Measurements from ENCODE around the gene IQGAP2. TPM values are rescaled to one million over a fixed set of nuclear protein-coding genes. Genes with fewer than 3 reads are reported as not detected.

Gene IQGAP2
- total and polyA plus RNA-seq, 9 of the 15 experiments (the other 6 are each of a cell fraction or from before 2014, with no cell fraction given) = 8.7 to 23.2 (median 17.4) TPM

GRCh38 chr5:76529464-76530344 is 126.6 kb downstream of the IQGAP2 start (continued):
- peak; percentile 90 for TF ChIP-seq ZBTB40 (IDR thresholded peaks at IDR 0.05)
- TF ChIP-seq ZBTB40 (CRISPR knock-in tag; IDR thresholded peaks at IDR 0.05) = peak; percentile 76
- no peak for TF ChIP-seq ZNF318 (IDR thresholded peaks at IDR 0.05; ENCODE audit: borderline replicate concordance in 1 of 2, low read depth in 1 of 2)
- TF ChIP-seq E2F5 (CRISPR knock-in tag; IDR thresholded peaks at IDR 0.05) = no peak
- no peak for TF ChIP-seq FIP1L1 (IDR thresholded peaks at IDR 0.05; ENCODE audit: low read depth, low read length, poor library complexity, severe bottlenecking)
- TF ChIP-seq KLF16 (IDR thresholded peaks at IDR 0.05) = 0 out of 2 replicates have a peak, but pooled peaks have one; percentile 42
- TF ChIP-seq ARID2 (IDR thresholded peaks at IDR 0.05) = no peak
- no peak for TF ChIP-seq CBX5 (IDR thresholded peaks at IDR 0.05; ENCODE audit: borderline replicate concordance, low read depth)
